ENCODE measurements around the gene STC2.

DNA sequence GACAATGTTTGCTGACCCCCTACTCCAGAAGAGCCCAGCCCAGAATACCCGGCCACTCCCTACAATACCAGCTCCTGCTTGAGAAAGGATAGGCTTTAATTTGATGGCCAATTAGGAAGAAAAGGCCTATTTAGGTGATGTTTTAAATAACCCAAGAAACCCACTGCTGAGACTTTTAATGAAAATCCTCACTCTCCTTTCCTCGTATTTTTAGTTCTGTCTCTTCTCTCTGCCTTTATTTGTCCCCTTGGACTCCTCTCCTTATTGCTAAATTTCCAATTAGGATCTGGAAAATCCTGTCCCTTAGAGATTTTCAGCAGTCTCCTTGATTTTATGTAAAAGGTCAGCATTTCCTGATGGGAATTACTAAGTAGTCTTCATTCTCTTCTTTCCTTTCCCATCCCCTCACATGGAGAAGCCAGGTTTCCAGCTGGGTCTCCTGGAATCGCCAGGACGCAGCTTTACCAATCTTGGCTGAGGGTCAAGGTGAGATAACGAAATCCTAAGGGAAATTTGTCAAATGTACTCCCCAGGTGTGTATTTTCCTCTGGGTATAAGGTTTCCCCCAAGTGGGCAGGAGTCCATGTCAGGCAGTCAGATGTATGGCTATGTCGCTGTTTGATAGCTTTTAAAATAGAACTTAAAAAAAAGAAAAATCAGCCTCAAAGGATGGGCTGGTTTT, 11.7 kb downstream of the STC2 start:
- TF ChIP-seq YY1 (IDR thresholded peaks at IDR 0.05; ENCODE audit: insufficient read depth, insufficient read length) (no peak), ZNF274 (IDR thresholded peaks at IDR 0.05; ENCODE audit: low read depth, low read length) (no peak), SUZ12 (IDR thresholded peaks at IDR 0.05; ENCODE audit: extremely low read depth, insufficient read depth, insufficient read length) (no peak)
